Measurements from ENCODE around the gene RNASE13.

Gene RNASE13

DNA sequence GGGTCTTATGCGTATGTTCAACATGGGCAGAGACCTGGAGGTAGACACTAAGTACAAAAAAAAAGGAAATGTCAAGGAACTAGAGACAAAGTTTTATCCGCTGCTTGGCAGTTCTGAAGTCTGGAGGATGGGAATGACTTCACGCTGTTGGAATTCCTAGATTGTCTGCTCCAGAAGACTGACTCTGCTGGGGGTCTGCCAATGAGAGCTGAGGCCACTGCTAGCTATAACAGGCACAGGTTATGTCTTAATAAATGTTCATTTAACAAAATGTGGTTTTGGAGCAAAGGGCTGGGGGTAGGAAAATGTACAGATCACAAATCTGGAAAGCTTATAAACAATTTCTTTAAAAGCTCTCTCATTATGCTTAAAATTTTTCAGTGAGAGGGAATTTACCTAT, 28.9 kb upstream of the RNASE13 start:
- DNase-seq = no peak

DNA sequence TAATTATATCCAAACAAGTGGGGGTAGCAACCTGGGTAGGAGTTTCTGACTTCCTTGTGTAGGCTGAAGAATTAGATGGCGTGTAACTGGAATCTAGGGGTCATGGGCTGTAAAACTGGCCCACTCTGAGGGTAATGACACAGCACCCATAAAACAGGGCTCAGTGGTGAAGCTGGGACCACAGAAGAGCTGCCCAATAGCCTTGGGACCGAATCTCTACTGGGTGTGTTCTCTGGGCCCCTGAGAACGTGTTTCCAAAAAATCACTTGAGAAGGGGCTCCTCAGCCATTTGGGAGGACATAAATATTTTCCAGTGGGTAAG, 26.7 kb upstream of the RNASE13 start:
- DNase-seq = no peak

DNA sequence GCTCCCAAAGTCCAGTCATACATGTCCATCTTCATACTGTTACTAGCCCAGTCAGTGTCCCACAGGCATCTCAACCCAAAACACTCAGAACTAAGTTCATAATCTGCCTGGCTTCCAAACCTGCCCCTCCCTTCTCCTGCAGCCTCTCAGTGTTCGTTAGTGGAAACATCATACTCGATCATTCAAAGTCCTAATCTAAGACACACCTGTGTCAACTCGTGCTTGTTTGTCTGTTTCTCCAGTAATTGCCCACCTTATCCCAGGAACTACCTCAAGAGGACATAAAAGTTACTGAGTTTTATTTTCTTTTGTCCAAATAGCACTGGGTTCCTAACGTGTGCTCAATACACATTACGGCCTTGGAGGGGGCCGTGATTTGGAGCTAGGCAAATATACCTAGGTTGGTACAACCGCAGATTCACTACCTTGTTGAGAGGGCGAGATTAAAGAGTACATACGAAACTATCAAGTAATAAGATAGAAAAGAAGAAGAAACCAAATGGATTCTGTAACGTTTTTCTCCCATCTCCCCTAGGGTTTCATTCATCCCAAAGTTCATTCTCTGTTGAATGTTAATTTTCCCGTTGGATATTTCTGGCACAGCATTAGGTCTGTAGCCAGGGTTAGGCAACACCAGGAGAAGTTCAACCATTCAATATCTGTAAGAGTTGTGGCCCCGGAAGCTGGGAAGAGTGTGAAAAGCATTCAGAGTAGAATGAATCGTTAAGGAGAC, 26.2 kb upstream of the RNASE13 start:
- DNase-seq = no peak

DNA sequence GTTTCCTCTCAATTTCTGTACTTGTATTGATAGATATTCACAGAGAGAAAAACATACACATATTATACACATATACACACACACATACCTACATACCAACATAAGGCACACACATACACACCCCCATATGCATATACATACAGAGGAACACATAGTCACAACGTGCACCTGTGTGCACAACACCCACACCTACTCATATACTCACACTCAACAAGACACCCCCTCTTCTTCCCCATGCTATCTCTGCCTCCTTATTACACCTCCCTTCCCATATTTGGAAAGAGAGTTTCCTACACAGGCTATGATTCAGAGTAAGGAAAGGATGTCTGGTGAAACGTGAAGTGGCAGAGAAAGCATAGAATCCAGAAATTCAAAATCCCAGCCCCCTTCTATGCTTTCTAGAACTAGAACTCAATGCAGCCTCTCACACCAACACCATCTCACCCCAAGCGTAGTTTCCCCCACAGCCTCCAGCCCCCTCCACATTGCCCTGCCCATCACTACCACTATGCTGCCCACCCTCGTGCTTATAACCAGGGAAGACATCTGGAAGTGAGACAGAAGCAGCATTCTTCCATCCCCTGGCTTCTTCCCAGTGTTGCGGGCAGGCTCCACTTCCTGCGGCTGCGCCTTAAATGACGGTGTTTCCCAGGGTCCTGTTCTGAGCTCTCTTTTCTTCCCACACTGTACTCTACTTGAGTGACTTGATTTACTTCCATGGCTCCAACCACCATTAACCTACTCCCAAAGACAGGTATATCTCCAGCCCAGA, 25.4 kb upstream of the RNASE13 start:
- no peak for DNase-seq

DNA sequence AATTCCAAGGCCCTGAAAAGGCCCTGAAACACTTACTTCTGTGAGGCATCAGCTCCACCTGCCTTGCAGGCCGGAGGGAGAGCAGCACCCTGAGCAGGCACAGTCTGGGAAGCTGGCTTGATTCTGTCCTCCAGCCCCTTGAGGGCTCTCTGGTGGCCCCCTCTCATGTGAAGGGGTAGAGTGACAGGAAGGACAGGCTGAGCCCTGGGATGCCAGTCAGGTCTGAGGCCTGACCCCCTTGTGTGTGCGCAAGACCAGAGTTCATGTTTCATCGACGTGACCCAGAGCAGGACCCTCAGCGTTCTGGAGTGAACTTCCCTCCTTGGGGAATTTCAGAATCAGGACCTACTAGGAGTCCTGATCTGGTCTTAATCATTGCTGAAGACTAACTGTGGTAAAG, 24.3 kb upstream of the RNASE13 start:
- no peak for DNase-seq

DNA sequence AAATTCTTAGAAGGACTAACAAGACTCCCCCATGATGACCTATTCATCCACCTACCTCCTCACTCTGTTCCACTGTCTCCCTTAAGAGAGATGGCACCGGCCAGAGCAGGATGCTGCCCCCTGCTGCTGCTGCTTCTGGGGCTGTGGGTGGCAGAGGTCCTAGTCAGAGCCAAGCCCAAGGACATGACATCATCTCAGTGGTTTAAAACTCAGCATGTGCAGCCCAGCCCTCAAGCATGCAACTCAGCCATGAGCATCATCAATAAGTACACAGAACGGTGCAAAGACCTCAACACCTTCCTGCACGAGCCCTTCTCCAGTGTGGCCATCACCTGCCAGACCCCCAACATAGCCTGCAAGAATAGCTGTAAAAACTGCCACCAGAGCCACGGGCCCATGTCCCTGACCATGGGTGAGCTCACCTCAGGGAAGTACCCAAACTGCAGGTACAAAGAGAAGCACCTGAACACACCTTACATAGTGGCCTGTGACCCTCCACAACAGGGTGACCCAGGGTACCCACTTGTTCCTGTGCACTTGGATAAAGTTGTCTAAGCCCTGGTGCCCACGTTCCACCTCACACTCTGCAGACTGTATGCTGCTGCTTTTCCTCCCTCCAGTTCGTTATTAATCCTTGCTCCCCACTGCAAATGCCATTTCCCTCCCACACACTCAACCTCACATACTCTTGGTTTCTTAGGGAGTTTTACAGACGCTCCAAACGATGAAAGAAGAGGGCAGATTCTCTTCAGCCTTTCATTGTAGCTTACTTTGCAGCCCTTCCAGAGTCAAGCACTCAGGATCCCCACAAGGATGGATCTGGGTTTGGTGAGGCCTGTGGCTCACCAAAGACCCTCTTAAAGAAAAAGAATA, 23.4 kb upstream of the RNASE13 start, which contains the start of gene RNASE8:
TSS of gene RNASE8 (plus strand) at position 20 of the 873 bp plus-strand sequence. CDS start at position 91, 71 bp downstream.
- DNase-seq = no peak

DNA sequence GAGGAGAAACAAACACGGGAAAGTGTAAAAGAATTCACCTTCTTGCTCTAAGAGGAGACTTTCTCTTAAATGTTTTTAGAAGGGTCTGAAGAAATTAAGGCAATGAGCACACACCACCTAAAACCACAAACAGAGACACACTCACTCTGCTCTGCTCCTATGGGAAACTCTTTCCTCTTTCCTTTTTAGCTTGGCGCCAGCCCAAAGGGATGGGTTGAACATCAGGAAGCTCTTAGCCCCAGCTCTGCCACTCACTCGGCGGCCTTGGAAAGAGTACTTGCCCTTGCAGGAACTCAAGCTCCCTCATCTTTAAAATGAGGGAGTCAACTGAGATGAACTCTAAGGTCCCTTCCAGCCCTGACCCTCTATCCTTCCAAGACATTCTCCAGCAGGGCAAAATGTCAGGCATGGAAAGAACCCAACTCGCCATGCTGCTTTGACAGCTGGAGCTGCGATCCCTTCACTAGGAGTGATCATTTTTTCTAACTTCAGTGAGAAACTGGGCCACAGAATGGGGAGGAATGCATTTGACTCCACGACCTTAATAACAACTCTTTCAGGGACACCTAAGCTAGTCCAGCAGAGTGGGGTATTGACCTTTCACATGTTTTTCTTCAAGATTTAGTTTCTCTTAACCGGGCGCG, 22.0 kb upstream of the RNASE13 start:
- no peak for DNase-seq

DNA sequence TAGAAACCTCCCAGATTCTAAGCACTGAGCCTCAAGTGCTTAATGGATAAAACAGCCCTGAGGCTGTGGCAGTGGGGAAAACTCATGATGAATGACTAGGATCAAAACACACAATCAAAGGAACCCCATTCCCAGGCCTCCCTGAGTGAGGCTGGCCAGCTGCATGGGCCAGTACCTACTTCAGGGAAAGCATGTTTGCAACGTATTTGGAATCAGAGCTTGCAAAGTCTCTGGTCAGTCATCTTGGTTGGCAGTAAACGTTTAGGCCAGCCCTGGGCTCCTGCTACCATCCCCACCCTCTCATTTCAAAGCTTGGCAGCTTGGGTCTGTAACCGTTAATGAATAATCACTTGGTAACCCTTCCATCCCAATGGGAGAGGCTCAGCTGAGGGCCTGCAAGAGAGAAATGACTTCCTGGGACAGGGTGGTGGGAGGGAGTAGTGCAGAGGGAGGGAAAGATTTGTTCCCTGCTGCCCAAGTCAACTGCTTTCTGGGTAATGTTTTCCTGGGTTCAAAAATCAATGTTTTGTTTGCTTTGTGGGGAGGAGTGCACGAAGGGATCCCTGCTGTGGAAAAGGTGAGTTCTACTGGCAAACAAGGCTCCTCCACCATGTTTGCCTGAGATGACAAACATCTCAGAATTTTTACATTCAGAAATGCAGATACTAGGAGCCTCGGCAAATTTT, 21.0 kb upstream of the RNASE13 start:
- DNase-seq = no peak

DNA sequence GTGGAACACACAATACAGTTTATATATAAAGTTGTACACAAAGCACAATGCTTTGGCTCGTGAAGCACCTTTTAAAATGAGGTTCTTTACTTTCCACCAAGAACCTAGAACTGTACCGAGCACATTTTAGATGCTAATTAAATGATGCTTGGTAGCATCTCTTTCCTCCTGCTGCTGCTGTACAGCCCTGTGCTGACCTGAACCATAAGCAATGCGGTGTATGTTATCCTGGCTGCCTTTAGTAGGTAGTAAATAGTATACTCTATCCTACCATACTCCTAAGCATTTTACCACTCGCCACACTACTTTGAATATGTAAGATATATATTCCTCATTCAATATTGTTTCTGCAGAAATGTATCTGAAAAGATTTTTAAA, 20.1 kb upstream of the RNASE13 start:
- DNase-seq = no peak

DNA sequence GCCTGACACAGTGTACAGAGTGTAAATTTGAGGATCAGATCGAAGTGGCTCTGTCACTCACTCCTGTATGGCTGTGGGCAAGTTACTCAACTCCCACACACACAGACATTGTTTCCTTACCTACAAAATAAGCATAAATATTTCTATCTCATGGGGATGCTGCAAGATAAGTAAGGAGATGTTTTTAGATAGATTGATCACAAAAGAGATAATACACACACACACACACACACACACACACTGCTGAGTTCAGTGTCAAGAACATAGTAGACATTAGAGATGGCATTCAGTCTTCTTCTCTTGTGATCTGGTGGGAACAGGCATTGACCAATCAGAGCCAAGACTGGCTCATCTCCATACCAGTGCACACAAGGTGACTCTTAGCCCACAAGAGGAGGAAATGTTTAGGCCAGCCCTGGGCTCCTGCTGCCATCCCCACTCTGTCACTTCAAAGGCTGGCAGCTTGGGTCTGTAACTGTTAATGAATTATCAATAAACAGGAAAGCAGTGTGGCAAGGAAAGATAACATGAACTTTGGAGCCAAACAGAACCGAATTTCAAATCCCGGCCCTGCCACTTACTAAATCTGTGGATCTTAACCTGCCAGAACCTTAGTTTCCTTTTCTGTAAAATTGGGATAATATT, 19.6 kb upstream of the RNASE13 start:
- DNase-seq = no peak

DNA sequence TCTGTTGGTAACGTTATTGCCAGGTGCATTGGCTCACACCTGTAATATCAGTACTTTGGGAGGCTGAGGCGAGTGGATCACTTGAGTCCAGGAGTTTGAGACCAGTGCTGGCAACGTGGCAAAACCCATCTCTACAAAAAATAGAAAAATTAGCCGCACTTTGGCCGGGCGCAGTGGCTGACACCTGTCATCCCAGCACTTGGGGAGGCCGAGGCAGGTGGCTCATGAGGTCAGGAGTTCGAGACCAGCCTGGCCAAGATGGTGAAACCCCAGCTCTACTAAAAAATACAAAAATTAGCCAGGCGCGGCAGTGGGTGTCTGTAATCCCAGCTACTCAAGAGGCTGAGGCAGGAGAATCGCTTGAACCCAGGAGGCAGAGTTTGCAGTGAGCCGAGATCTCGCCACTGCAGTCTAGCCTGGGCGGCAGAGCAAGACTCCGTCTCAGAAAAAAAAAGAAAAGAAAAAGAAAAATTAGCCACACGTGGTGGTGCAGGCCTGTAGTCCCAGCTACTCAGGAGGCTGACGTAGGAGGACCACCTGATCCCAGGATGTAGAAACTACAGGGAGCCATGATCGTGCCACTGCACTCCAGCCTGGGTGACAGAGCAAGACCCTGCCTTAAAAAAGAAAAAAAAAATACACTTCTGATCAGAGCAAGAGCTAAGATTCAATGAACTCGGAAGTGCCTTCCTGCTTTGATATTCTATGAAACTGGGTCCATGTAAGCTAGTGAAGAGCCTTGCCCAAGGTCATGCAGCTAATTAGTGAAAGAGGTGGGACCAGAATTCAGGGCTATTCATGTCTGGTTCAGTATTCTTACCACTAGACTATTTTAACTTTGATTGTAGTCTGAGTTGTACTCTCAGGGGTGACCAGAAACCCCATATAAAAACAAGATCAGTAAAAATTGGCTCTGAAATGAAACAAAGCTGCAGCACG, 18.8 kb upstream of the RNASE13 start:
- no peak for DNase-seq

DNA sequence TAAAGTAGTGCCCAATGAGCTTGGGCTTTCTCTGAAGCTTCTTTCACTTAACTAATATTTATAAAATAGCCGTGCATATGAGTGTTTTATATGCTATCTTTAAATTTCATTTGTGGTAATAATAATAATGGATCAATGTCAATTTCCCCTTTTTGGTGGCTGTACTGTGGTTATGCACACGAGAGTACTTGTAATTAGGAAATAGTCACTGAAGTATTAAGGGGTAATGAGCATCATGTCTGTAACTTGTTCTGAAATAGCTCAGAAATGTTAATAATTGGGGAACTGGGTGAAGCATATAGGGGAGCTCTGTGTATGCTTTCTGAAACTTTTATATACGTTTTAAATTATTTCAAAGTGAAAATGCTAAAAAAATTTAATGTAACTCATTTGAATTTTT, 16.0 kb upstream of the RNASE13 start:
- DNase-seq = no peak

DNA sequence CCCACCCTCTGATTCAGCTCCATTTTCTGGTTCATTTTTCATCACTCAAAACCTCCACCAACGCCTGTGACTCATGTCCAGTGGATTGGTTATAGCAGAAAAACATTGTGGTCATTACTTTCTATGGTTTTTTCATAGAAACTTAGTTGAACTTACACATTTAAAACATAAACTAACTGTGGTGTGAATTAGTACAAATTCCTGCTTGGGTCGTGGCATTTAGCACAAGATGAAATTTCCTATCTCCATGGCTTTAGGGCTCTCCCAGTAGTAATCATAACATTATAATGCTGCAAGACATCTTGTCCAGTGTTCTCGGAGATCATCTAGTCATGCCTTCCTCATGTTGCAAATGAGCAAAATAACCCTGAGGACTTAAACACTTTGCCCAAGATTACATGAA, 14.7 kb upstream of the RNASE13 start:
- DNase-seq = no peak

DNA sequence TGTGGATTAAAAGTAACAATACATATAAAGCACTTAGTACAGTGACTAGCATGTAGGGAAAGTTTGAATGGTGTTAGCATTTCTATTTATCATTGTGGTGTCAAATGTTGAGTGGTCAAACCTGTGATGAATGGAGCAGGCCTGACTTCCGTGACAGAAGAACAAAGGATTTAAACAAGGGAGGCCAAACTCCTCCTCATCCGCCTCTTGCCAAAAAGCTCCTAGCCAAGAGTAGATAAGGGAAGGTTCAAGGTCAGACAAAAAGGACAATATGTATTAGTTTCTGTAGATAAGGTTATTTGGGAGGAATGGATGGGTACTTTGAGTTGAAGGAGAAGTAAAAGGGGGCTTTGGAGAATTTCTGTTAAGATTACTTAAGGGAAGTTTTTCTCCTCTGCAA, 14.0 kb upstream of the RNASE13 start:
- no peak for DNase-seq

DNA sequence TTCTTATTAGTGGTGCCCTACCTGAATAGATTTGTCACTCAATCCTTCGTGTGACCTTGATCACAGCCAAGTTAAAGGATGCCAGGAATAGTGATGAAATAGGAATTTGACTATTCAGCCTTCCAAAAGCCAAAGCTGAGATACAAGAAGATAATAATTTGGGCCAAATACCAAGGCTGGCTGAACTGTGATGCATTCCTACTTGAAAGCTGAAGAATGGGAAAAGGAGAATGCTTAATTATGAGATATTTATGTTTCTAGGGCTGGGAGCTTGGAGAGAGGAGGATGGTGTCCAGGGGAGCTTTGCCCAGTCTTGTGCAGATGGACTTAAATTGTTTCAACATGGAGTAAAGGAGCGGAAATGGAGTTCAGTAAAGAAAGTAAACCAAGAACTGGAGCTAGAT, 12.8 kb upstream of the RNASE13 start:
- DNase-seq = no peak

DNA sequence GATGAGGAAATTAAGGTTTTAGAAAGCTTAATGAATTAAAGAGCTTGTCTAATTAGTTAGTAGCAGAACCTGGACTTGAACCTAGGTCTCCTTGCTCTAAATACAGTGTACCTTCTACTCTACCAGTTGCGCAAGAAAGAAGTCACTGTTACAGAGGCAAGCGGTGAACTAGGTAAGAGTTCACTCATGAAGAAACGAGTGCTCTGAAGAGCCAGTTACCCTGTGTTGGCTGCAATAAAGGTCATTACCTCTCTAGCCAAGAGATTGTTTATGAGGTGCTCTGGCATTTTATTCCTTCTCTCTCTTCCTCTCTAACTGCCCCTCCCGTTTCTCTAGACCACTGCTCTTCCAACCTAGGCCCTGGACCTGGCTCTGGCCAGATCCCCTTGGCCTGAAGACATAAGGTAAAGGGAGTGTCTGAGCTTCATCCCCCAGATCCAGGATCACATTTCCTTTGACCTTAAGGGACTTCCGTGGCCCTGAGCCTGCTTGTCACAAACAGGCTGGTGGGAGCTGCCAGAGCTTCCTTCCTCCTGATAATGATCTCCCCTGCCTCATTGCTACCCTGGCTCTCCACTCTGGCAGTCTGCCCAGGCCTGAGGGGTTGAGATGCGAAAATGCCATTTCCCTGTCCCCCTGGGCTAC, 9.5 kb upstream of the RNASE13 start:
- no peak for DNase-seq

DNA sequence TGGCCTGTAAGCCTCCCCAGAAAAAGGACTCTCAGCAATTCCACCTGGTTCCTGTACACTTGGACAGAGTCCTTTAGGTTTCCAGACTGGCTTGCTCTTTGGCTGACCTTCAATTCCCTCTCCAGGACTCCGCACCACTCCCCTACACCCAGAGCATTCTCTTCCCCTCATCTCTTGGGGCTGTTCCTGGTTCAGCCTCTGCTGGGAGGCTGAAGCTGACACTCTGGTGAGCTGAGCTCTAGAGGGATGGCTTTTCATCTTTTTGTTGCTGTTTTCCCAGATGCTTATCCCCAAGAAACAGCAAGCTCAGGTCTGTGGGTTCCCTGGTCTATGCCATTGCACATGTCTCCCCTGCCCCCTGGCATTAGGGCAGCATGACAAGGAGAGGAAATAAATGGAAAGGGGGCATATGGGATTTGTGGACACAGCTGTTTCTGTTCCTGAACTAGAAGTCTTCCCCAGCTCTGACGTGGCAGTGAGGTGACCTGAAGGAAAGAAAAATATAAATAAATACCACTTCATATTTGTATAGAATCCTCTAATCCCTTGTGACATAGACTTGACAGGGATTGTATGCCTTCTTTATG, 8.9 kb upstream of the RNASE13 start:
- no peak for DNase-seq

DNA sequence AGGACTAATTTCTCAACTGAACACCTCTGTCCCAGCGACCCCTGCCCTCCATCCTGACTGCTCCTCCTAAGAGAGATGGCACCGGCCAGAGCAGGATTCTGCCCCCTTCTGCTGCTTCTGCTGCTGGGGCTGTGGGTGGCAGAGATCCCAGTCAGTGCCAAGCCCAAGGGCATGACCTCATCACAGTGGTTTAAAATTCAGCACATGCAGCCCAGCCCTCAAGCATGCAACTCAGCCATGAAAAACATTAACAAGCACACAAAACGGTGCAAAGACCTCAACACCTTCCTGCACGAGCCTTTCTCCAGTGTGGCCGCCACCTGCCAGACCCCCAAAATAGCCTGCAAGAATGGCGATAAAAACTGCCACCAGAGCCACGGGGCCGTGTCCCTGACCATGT, 8.3 kb upstream of the RNASE13 start:
- no peak for DNase-seq

DNA sequence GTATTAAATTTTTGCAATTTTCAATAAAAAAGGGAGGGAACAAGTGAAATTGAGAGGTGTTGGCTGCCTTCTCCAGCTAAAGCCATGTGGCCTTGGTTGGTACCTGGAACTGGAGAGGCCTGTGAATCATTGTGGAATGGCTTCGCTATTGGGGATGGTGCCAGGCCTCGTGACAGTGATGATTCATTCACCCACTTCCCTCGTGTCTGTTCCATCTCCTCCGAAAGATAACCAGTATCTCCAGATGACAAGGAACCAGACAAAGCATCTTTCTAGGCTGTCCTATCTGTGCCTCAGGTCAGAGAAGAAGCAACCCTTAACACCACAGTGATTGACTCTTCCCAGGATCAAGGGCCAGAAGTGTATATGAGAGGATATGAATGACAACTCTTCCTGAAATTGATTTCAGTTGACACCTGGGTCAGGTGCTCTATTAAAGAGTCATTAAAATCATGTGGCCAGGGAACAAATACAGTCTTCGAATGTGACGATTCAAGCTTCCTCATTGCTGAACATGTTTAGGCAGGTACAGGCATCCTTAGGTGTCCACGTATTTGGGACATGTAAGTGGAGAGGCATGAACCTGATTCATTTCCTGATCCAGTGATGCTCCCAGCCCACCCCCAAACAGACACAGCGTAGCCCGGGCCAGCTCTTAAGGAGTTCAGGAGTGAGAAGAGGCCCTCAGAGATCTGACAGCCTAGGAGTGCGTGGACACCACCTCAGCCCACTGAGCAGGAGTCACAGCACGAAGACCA, 7.2 kb upstream of the RNASE13 start, which contains the start of gene RNASE7:
TSS of gene RNASE7 (plus strand) at position 687 of the 758 bp plus-strand sequence. CDS start 631 bp downstream, outside the sequence.
- DNase-seq = no peak
